GM21786 (cell line): ENCODE measurements around the gene RELT.
A peak's percentile ranks its signal among the peaks of the same experiment; 100 is the strongest.

Source experiments
- ATAC-seq: cut with Tn5 transposase; IDR thresholded peaks from one replicate; pipeline ENCODE4 v1.9.1; 2021; ENCODE audit not compliant: unreplicated experiment

The RELT gene

GRCh38 chr11:73401924-73402833 is 26.0 kb downstream of the RELT start:
- ATAC-seq, result no peak

DNA sequence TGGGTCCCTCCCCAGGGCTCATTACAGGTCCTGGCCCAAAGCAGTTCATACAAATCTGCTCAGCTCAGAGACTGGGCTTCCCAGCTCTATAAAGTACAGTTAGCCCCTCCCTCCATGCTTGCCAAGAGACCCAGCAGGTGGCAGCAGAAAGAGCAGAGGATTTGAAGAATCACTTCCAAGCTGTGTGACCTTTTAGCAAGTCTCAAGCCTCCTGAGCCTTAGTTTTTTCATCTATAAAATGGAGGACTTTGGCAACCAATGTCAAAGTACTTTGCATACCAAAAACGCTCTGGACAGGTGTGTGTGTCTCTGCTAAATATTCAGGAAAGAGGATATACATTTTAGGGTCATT is 26.6 kb downstream of the RELT start:
- ATAC-seq, result no peak

- ATAC-seq, result no peak
Observed at GRCh38 chr11:73403541-73403940, 27.3 kb downstream of the RELT start.

DNA sequence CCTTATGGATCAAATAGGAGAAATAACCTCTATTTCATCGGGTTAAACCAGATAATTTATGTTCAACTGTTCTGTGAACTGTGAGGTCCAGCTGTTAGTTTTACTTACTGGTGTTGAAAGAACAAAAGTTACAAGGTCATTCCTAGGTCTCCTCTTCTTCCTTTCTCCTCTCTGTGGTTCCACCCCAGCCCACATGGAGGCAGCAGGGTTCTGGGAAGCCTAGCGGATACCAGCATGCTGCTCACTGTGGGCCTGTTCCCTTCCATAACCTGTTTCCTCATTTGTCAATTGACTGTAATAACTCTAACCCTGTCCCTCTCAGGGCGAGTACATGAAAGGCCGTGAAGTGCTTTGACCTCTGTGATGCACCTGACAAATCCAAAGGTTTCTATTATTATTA is 27.8 kb downstream of the RELT start:
- no peak for ATAC-seq

- no peak for ATAC-seq
Observed at GRCh38 chr11:73404506-73405145, 28.4 kb downstream of the RELT start.

- ATAC-seq, result no peak
Observed at GRCh38 chr11:73405146-73405510, 28.9 kb downstream of the RELT start.

GRCh38 chr11:73406131-73406530 is 29.9 kb downstream of the RELT start:
- ATAC-seq, result no peak

- no peak for ATAC-seq
Observed at GRCh38 chr11:73406619-73407018, 30.4 kb downstream of the RELT start.

- no peak for ATAC-seq
Observed at GRCh38 chr11:73409431-73409830, 33.2 kb downstream of the RELT start.

GRCh38 chr11:73410627-73411026 is 34.4 kb downstream of the RELT start:
- ATAC-seq, result no peak

GRCh38 chr11:73411031-73411430 is 34.8 kb downstream of the RELT start:
- ATAC-seq, result no peak

GRCh38 chr11:73412308-73412707 is 36.1 kb downstream of the RELT start:
- ATAC-seq, result no peak

GRCh38 chr11:73413256-73413655 is 37.1 kb downstream of the RELT start:
- ATAC-seq, result no peak

GRCh38 chr11:73414977-73415651 is 38.9 kb downstream of the RELT start:
- peak; percentile 55 for ATAC-seq

- ATAC-seq, result no peak
Observed at GRCh38 chr11:73415854-73416615, 39.8 kb downstream of the RELT start.

DNA sequence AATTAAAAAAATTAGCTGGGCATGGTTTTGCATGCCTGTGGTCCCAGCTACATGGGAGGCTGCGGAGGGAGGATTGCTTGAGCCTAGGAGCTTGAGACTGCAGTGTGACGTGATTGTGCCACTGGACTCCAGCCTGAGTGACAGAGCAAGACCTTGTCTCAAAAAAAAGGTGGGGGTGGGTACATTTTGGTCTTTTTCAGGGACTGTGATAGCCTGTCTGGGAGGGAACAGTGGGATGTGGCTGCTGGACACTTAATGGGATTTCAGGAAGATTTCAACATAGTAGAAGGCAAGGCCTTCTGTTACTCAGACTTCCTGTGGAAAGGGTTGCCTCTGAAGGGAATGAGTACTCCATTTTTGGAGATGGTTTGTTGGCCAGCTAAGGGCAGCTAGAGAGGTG is 40.6 kb downstream of the RELT start:
- ATAC-seq, result no peak

- ATAC-seq, result no peak
Observed at GRCh38 chr11:73420136-73420535, 43.9 kb downstream of the RELT start.

DNA sequence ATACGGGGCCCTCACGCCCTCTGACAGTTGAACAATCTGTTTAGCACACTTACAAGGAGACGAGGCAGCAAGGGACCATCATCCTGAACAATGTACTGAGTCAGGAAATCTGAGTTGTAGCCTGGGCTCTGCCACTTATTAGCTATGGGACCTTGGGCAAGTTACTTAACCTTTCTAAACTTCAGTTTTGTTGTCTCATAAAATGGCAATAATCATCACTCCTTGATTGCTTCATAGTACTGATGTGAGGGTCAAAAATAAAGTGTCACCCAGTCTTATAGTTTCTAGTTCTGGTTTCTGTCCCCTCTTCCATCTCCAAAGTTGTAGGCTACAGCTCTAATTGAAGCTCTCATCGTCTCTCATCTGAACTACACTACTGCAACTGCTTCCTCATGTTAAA is 46.7 kb downstream of the RELT start:
- no peak for ATAC-seq

GRCh38 chr11:73423506-73423905 is 47.3 kb downstream of the RELT start:
- ATAC-seq, result no peak

DNA sequence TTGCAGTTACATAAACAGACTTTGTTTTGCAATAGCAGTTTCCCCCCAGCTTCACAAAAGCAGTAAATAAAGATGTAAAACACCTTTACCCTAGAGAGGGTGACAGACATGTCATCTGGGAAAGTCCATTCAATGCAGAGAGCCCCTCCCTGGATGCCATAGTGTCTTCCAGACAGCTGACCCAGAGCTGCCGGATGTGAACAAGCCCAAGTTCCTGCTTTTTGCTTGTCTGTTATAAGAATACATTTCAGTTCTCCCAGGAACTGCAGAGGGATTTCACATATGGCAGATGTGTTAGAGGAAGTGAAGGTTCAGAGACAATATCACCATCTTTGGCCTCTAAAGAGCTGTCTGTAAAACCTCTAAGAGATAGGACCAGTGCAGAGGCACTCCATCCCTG is 48.9 kb downstream of the RELT start:
- no peak for ATAC-seq

DNA sequence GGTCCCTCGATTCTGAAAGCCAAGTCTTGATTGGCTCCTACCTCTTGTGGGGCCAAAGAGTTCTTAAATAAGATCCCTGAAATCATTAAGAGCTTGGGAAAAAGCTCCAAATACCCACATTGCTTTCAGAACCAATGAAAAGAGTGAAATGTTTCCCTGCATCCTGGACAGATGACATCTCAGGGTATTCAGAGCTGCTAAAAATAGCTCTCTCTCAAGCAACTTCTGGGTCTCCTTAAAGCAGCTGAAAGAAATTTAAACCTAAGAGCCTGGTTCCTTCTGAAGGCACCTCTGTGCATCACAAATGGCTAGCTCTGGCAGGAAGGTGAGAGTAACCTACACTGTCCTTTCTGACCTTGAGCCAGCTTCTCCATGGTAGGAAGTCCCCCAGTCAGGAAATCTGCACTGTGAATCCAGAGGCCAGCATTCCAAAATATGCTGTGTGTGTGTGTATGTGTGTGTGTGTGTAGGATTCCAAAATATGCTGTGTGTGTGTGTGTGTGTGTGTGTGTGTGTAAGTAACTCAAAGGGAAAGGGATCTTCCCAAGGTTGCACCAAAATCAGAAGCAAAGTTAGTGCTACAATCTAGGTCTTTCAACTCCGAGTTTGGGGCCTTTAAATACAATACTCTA is 50.1 kb downstream of the RELT start:
- ATAC-seq, result no peak
